GM04503 (cell line): ENCODE data around the gene OSGEP.

Experiments used
- DNase-seq: peaks from one replicate; pipeline ENCODE4 v3.0.0-alpha.2; 2012; ENCODE audit warnings: low read depth

OSGEP gene

GRCh38 chr14:20429801-20430669 lies 24.6 kb downstream of the OSGEP start:
- no peak for DNase-seq

GRCh38 chr14:20428802-20429201 lies 25.8 kb downstream of the OSGEP start:
- no peak for DNase-seq

GRCh38 chr14:20428010-20428365 lies 26.6 kb downstream of the OSGEP start:
- DNase-seq = no peak

- DNase-seq = no peak
These were observed 27.2 kb downstream of the OSGEP start for GRCh38 chr14:20427231-20428009.

- DNase-seq = no peak
These were observed 29.8 kb downstream of the OSGEP start for GRCh38 chr14:20424851-20425250.

GRCh38 chr14:20422886-20423285 lies 31.7 kb downstream of the OSGEP start:
- no peak for DNase-seq

- no peak for DNase-seq
These were observed 33.3 kb downstream of the OSGEP start for GRCh38 chr14:20421267-20421666.

- no peak for DNase-seq
These were observed 35.2 kb downstream of the OSGEP start for GRCh38 chr14:20419419-20419818.

- no peak for DNase-seq
These were observed 36.1 kb downstream of the OSGEP start for GRCh38 chr14:20418501-20418909.

- DNase-seq = no peak
These were observed 37.1 kb downstream of the OSGEP start for GRCh38 chr14:20417250-20418186.

GRCh38 chr14:20416223-20416622 lies 38.4 kb downstream of the OSGEP start:
- DNase-seq = no peak

GRCh38 chr14:20415782-20416206 lies 38.8 kb downstream of the OSGEP start:
- no peak for DNase-seq

- no peak for DNase-seq
These were observed 40.9 kb downstream of the OSGEP start for GRCh38 chr14:20413744-20414082.

- DNase-seq = peak; percentile 57
These were observed 41.5 kb downstream of the OSGEP start, which contains the start of gene TEP1 for GRCh38 chr14:20412876-20413743. TSS of gene TEP1 (minus strand) at chr14:20413501. CDS start at chr14:20408439, 5,062 bp downstream.

GRCh38 chr14:20412411-20412810 lies 42.2 kb downstream of the OSGEP start:
- no peak for DNase-seq

- DNase-seq = no peak
These were observed 45.4 kb downstream of the OSGEP start for GRCh38 chr14:20409226-20409625.

GRCh38 chr14:20403521-20403920 lies 51.1 kb downstream of the OSGEP start:
- DNase-seq = no peak

- no peak for DNase-seq
These were observed 53.5 kb downstream of the OSGEP start for GRCh38 chr14:20400965-20401593.

GRCh38 chr14:20400589-20400964 lies 54.0 kb downstream of the OSGEP start:
- no peak for DNase-seq

GRCh38 chr14:20397511-20397910 lies 57.1 kb downstream of the OSGEP start:
- DNase-seq = no peak
